ENCODE results near the gene EXOC3L2.

The EXOC3L2 gene

GRCh38 chr19:45179072-45179891 is 65.9 kb downstream of the EXOC3L2 start:
- no peak for ATAC-seq
- DNase-seq: peak; percentile 46

GRCh38 chr19:45178262-45179071 is 66.7 kb downstream of the EXOC3L2 start, which contains the start of gene BLOC1S3:
BLOC1S3 (plus strand) TSS chr19:45178784; CDS start chr19:45179297, 513 bp downstream.
- DNase-seq (peak; percentile 99), ATAC-seq (peak; percentile 95)

- ATAC-seq (peak; percentile 0), DNase-seq (no peak)
Measured at GRCh38 chr19:45177817-45178261, 67.4 kb downstream of the EXOC3L2 start, which contains the start of gene TRAPPC6A. TRAPPC6A (minus strand) TSS chr19:45178237; CDS start chr19:45178218, 19 bp downstream.

GRCh38 chr19:45175515-45176345 is 69.5 kb downstream of the EXOC3L2 start:
- no peak for DNase-seq
- ATAC-seq: no peak

GRCh38 chr19:45173816-45174215 is 71.4 kb downstream of the EXOC3L2 start:
- no peak for DNase-seq
- ATAC-seq: no peak

GRCh38 chr19:45172611-45173208 is 72.5 kb downstream of the EXOC3L2 start:
- no peak for DNase-seq
- no peak for ATAC-seq

- ATAC-seq: no peak
- peak; percentile 20 for DNase-seq
Measured at GRCh38 chr19:45172173-45172572, 73.0 kb downstream of the EXOC3L2 start.

GRCh38 chr19:45171211-45171623 is 74.0 kb downstream of the EXOC3L2 start:
- ATAC-seq: peak; percentile 73

GRCh38 chr19:45170146-45171106 is 74.8 kb downstream of the EXOC3L2 start:
- DNase-seq (no peak), ATAC-seq (no peak)

More at GRCh38 chr19:45171211-45171623, 74.0 kb downstream of the EXOC3L2 start:
- peak; percentile 31 for DNase-seq

GRCh38 chr19:45169602-45170001 is 75.6 kb downstream of the EXOC3L2 start:
- no peak for ATAC-seq
- no peak for DNase-seq

- ATAC-seq (no peak), DNase-seq (no peak)
Measured at GRCh38 chr19:45168767-45169351, 76.3 kb downstream of the EXOC3L2 start.

GRCh38 chr19:45166723-45167252 is 78.4 kb downstream of the EXOC3L2 start:
- DNase-seq (no peak), ATAC-seq (no peak)

- peak; percentile 94 for ATAC-seq
- peak; percentile 85 for DNase-seq
Measured at GRCh38 chr19:45164577-45165335, 80.5 kb downstream of the EXOC3L2 start.

GRCh38 chr19:45163751-45164460 is 81.3 kb downstream of the EXOC3L2 start:
- ATAC-seq: no peak
- no peak for DNase-seq

GRCh38 chr19:45163156-45163555 is 82.1 kb downstream of the EXOC3L2 start:
- DNase-seq (no peak), ATAC-seq (no peak)

- ATAC-seq (no peak), DNase-seq (no peak)
Measured at GRCh38 chr19:45162608-45163143, 82.5 kb downstream of the EXOC3L2 start.
